Mesendoderm (in vitro differentiated cells): ENCODE data around the gene PPARA.

Source experiments
- DNase-seq: peaks from one replicate; pipeline ENCODE4 v3.0.0; 2013
- H2AK5ac ChIP-seq: 2 replicates; pipeline ENCODE4 v1.6.1; 2013; ENCODE audit warnings: low read length, inconsistent platforms
- H2BK120ac ChIP-seq: 2 replicates; pipeline ENCODE4 v1.6.1; 2013; ENCODE audit warnings: low read depth, mild to moderate bottlenecking, low read length, moderate library complexity, mixed read lengths
- H2BK15ac ChIP-seq: replicated peaks from 2 replicates; pipeline ENCODE4 v1.6.1; 2013; ENCODE audit warnings: low read depth, mild to moderate bottlenecking, moderate library complexity
- H2BK5ac ChIP-seq: 2 replicates; pipeline ENCODE4 v1.6.1; 2013; ENCODE audit warnings: low read length, inconsistent platforms
- H3K18ac ChIP-seq: 2 replicates; pipeline ENCODE4 v1.6.1; 2013; ENCODE audit warnings: mild to moderate bottlenecking, low read length, mixed read lengths
- H3K23ac ChIP-seq: one replicate; pipeline ENCODE4 v1.6.1; 2013; ENCODE audit warnings: low read length
- H3K27ac ChIP-seq: 2 replicates; pipeline ENCODE4 v1.5.1; 2013; ENCODE audit warnings: low read depth, mild to moderate bottlenecking, inconsistent platforms, low read length, moderate library complexity
- H3K27me3 ChIP-seq: 2 replicates; pipeline ENCODE4 v1.6.1; 2013; ENCODE audit warnings: low read length, control low read depth, mild to moderate bottlenecking, inconsistent platforms; ENCODE audit not compliant: insufficient read depth, poor library complexity
- H3K36me3 ChIP-seq: 2 replicates; pipeline ENCODE4 v1.6.1; 2013; ENCODE audit warnings: low read length, inconsistent platforms; ENCODE audit not compliant: control insufficient read depth, insufficient read depth
- H3K4ac ChIP-seq: one replicate; pipeline ENCODE4 v1.6.1; 2013; ENCODE audit warnings: low read depth, mild to moderate bottlenecking, low read length, moderate library complexity
- H3K4me1 ChIP-seq: 2 replicates; pipeline ENCODE4 v1.6.1; 2013; ENCODE audit warnings: low read depth, low read length, inconsistent platforms; ENCODE audit not compliant: control insufficient read depth
- H3K4me2 ChIP-seq: 2 replicates; pipeline ENCODE4 v1.6.1; 2013; ENCODE audit warnings: low read length
- H3K4me3 ChIP-seq: 2 replicates; pipeline ENCODE4 v1.5.1; 2013; ENCODE audit warnings: mild to moderate bottlenecking, low read length
- H3K56ac ChIP-seq: one replicate; pipeline ENCODE4 v1.6.1; 2013; ENCODE audit warnings: low read length
- H3K79me1 ChIP-seq: 2 replicates; pipeline ENCODE4 v1.6.1; 2013; ENCODE audit warnings: low read length, inconsistent platforms
- H3K79me2 ChIP-seq: 2 replicates; pipeline ENCODE4 v1.6.1; 2013; ENCODE audit warnings: mild to moderate bottlenecking, low read length; ENCODE audit not compliant: control insufficient read depth, insufficient read depth
- H3K9ac ChIP-seq: 2 replicates; pipeline ENCODE4 v1.6.1; 2013; ENCODE audit warnings: low read length, inconsistent platforms
- H4K5ac ChIP-seq: one replicate; pipeline ENCODE4 v1.6.1; 2013; ENCODE audit warnings: low read length
- H4K8ac ChIP-seq: one replicate; pipeline ENCODE4 v1.6.1; 2013; ENCODE audit warnings: low read depth, mild to moderate bottlenecking, control low read depth, low read length, moderate library complexity
- WGBS: extraction: QIAGEN DNeasy Blood & Tissue Kit; methylation state at CpG from one replicate; pipeline ENCODE4 v1.1.7; 2013; ENCODE audit warnings: low lambda C conversion rate, missing lambda C conversion rate; ENCODE audit not compliant: insufficient coverage; ENCODE audit errors: extremely low coverage; 5-methylcytosine and 5-hydroxymethylcytosine counted together

Gene PPARA

GRCh38 chr22:46123694-46124382, 26.5 kb upstream of the PPARA start:
- Histone ChIP-seq H3K36me3 (no peaks in the 10 kb centered on the region), H3K4me3 (no peak overlapping the region), H3K4me2 (no peak overlapping the region), H4K8ac (no peak overlapping the region), H3K79me2 (no peaks in the 10 kb centered on the region), H3K4ac (no peak overlapping the region), H3K27ac (no peak overlapping the region), H3K27me3 (no peaks in the 10 kb centered on the region), H2BK15ac (no peak overlapping the region), H3K9ac (no peak overlapping the region), H2AK5ac (no peak overlapping the region), H4K5ac (no peak overlapping the region), H3K79me1 (no peaks in the 10 kb centered on the region), H3K4me1 (no peaks in the 10 kb centered on the region), H3K56ac (no peak overlapping the region), H3K23ac (no peak overlapping the region), H2BK120ac (no peak overlapping the region), H2BK5ac (no peak overlapping the region), H3K18ac (no peak overlapping the region)
- no CpG with 5 or more reads among the region's 15 CpGs for WGBS
- DNase-seq, result no peak

- Histone ChIP-seq H3K9ac (no peak overlapping the region), H3K56ac (no peak overlapping the region), H3K23ac (no peak overlapping the region), H2BK120ac (no peak overlapping the region), H2AK5ac (no peak overlapping the region), H3K4ac (no peak overlapping the region), H3K27me3 (no peaks in the 10 kb centered on the region), H3K79me1 (no peaks in the 10 kb centered on the region), H2BK15ac (no peak overlapping the region), H3K27ac (no peak overlapping the region), H2BK5ac (no peak overlapping the region), H3K18ac (no peak overlapping the region), H3K79me2 (no peaks in the 10 kb centered on the region), H3K4me2 (no peak overlapping the region), H4K5ac (no peak overlapping the region), H3K4me1 (no peaks in the 10 kb centered on the region), H3K4me3 (no peak overlapping the region), H4K8ac (no peak overlapping the region), H3K36me3 (no peaks in the 10 kb centered on the region)
- WGBS, result no CpG with 5 or more reads among the region's 12 CpGs
- no peak for DNase-seq
Observed at GRCh38 chr22:46124383-46125144, 25.8 kb upstream of the PPARA start.

GRCh38 chr22:46125311-46125710, 25.0 kb upstream of the PPARA start:
- H3K9ac ChIP-seq, result no peak overlapping the region
- H3K27ac ChIP-seq, result no peak overlapping the region
- no peaks in the 10 kb centered on the region for H3K79me1 ChIP-seq
- H2BK120ac ChIP-seq, result no peak overlapping the region
- no peaks in the 10 kb centered on the region for H3K27me3 ChIP-seq
- no peak overlapping the region for H4K5ac ChIP-seq
- H3K79me2 ChIP-seq, result no peaks in the 10 kb centered on the region
- H3K4ac ChIP-seq, result no peak overlapping the region
- no peak overlapping the region for H2BK15ac ChIP-seq
- H3K4me2 ChIP-seq, result no peak overlapping the region
- H2AK5ac ChIP-seq, result no peak overlapping the region
- no peaks in the 10 kb centered on the region for H3K4me1 ChIP-seq
- WGBS, result no CpG with 5 or more reads among the region's 7 CpGs
- H4K8ac ChIP-seq, result no peak overlapping the region
- H2BK5ac ChIP-seq, result no peak overlapping the region
- no peak overlapping the region for H3K4me3 ChIP-seq
- no peaks in the 10 kb centered on the region for H3K36me3 ChIP-seq
- no peak overlapping the region for H3K18ac ChIP-seq
- no peak overlapping the region for H3K23ac ChIP-seq
- no peak overlapping the region for H3K56ac ChIP-seq
- no peak for DNase-seq

- Histone ChIP-seq H3K27me3 (no peaks in the 10 kb centered on the region), H3K4me1 (no peaks in the 10 kb centered on the region), H3K27ac (no peak overlapping the region), H3K18ac (no peak overlapping the region), H2AK5ac (no peak overlapping the region), H3K36me3 (no peaks in the 10 kb centered on the region), H3K9ac (no peak overlapping the region), H3K23ac (no peak overlapping the region), H3K4me3 (no peak overlapping the region), H3K79me2 (no peaks in the 10 kb centered on the region), H4K8ac (no peak overlapping the region), H3K79me1 (no peaks in the 10 kb centered on the region), H3K56ac (no peak overlapping the region), H3K4ac (no peak overlapping the region), H2BK15ac (no peak overlapping the region), H2BK5ac (no peak overlapping the region), H4K5ac (no peak overlapping the region), H3K4me2 (no peak overlapping the region), H2BK120ac (no peak overlapping the region)
- no peak for DNase-seq
- no CpG with 5 or more reads among the region's 33 CpGs for WGBS
Observed at GRCh38 chr22:46125816-46126765, 24.2 kb upstream of the PPARA start.

- Histone ChIP-seq H4K8ac (no peak overlapping the region), H3K56ac (no peak overlapping the region), H3K79me1 (no peaks in the 10 kb centered on the region), H3K27ac (no peak overlapping the region), H3K18ac (no peak overlapping the region), H3K4me3 (no peak overlapping the region), H2BK15ac (no peak overlapping the region), H3K27me3 (no peaks in the 10 kb centered on the region), H3K23ac (no peak overlapping the region), H2AK5ac (no peak overlapping the region), H3K4me1 (no peaks in the 10 kb centered on the region), H4K5ac (no peak overlapping the region), H3K4me2 (no peak overlapping the region), H3K36me3 (no peaks in the 10 kb centered on the region), H3K4ac (no peak overlapping the region), H3K9ac (no peak overlapping the region), H3K79me2 (no peaks in the 10 kb centered on the region), H2BK120ac (no peak overlapping the region), H2BK5ac (no peak overlapping the region)
- no CpG with 5 or more reads among the region's 13 CpGs for WGBS
- DNase-seq, result no peak
Observed at GRCh38 chr22:46126853-46127385, 23.4 kb upstream of the PPARA start.
